ENCODE measurements around the gene HLA-E. TPM values are rescaled to one million over a fixed set of nuclear protein-coding genes. Genes with fewer than 3 reads are reported as not detected.

The HLA-E gene
- total and polyA plus RNA-seq, 10 of the 15 experiments (the other 5 are each of a cell fraction or from before 2014, with no cell fraction given): 35.1 to 483 (median 267) TPM

DNA sequence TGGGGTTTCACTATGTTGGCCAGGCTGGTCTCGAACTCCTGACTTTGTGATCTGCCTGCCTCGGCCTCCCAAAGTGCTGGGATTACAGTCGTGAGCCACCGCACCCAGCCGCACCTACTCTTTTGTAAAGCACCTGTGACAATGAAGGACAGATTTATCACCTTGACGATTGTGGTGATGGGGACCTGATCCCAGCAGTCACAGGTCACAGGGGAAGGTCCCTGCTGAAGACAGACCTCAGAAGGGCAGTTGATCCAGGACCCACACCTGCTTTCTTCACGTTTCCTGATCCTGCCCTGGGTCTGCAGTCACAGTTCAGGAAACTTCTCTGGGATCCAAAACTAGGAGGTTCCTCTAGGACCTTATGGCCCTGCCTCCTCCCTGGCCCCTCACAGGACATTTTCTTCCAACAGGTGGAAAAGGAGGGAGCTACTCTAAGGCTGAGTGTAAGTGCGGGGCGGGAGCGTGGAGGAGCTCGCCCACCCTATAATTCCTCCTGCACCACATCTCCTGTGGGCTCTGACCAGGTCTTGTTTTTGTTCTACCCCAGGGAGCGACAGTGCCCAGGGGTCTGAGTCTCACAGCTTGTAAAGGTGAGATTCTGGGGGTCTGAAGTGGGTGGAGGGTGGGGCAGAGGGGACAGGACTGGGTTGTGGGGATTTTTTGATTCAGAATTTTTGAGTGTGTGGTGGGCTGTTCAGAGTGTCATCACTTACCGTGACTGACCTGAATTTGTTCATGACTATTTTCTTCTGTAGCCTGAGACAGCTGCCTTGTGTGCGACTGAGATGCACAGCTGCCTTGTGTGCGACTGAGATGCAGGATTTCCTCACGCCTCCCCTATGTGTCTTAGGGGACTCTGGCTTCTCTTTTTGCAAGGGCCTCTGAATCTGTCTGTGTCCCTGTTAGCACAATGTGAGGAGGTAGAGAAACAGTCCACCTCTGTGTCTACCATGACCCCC lies 3.0 kb downstream of the HLA-E start:
- no peak for FAIRE-seq
- 6% methylated on average over 16 of the region's 16 CpGs for WGBS (ENCODE audit: insufficient coverage, insufficient replicate concordance, low lambda C conversion rate, missing lambda C conversion rate)
- ChIA-PET POLR2A (interaction anchor here (0.6 to 2.7 kb wide), 6 partner anchors 17 to 656 kb away, joined by 3 to 16 read pairs (median 9); no protein-coding TSS in a partner anchor), RAD21 (ENCODE audit: unreplicated experiment) (interaction anchor here (1.1 to 3.5 kb wide), 6 partner anchors 24 to 52 kb away, joined by 4 to 21 read pairs (median 6); no protein-coding TSS in a partner anchor), SMC1A (ENCODE audit: uncharacterized antibody, unreplicated experiment) (interaction anchor here (1.2 to 6.0 kb wide), 5 partner anchors 10 to 40 kb away, joined by 4 to 49 read pairs (median 14); no protein-coding TSS in a partner anchor), CTCF (interaction anchor here (0.6 to 8.0 kb wide), 13 partner anchors 8 to 695 kb away, joined by 3 to 93 read pairs (median 4); partner anchors contain the start of gene PRR3)
- peak overlapping the region; percentile 3; the same call in 1 of the 2 replicates for H3K9ac ChIP-seq (ENCODE audit: control insufficient read depth, insufficient read depth, low read length)
- no peaks in the 10 kb centered on the region for H3K9me3 ChIP-seq (replicated peaks; ENCODE audit: control insufficient read depth, insufficient read depth, low read length)
- H3K4me3 ChIP-seq: peak overlapping the region; percentile 94
- no peak overlapping the region for H3K27ac ChIP-seq (ENCODE audit: control insufficient read depth, insufficient read depth)
- peaks cover 34% of the 10 kb centered on the region for H3K79me2 ChIP-seq (ENCODE audit: control insufficient read depth, insufficient read depth, low read length)
- H4K20me1 ChIP-seq (ENCODE audit: control insufficient read depth, insufficient read depth): peaks cover 4% of the 10 kb centered on the region
- H3K27me3 ChIP-seq (replicated peaks in 1 of 2; ENCODE audit: control insufficient read depth in 2 of 2, insufficient read depth in 2 of 2, low read length in 1 of 2): no peaks in the 10 kb centered on the region
- BruUV-seq (replicated peaks): no TSS peak
- ATAC-seq: no peak
- peak overlapping the region; percentile 94 for H3K4me2 ChIP-seq (ENCODE audit: control insufficient read depth, insufficient read depth)
- peaks cover 20 to 37% of the 10 kb centered on the region in 2 experiments for H3K36me3 ChIP-seq (ENCODE audit: control insufficient read depth in 2 of 2, insufficient read depth in 2 of 2, low read length in 1 of 2)
- H3K4me1 ChIP-seq (ENCODE audit: control insufficient read depth, insufficient read depth, low read length): peaks cover 18% of the 10 kb centered on the region
- intact Hi-C loops (cut with micrococcal nuclease; ENCODE audit: unreplicated experiment): no loop called here
- in situ Hi-C loops (cut with MboI): loop anchor here (5.0 kb wide), 1 partner anchor 40 kb away; no protein-coding TSS in a partner anchor
- DNase-seq (ENCODE audit: low read depth, low spot score): no peak
- no peak overlapping the region for H2AFZ ChIP-seq (ENCODE audit: control insufficient read depth, low read depth, low read length)
- no peak for TF ChIP-seq POU2F2 (IDR thresholded peaks at IDR 0.05; ENCODE audit: borderline replicate concordance, low read depth, low read length)
- TF ChIP-seq POLR2AphosphoS5 (IDR thresholded peaks at IDR 0.05; ENCODE audit: low read length): peak; percentile 49; the same call in 1 of the 2 replicates
- TF ChIP-seq LARP7 (IDR thresholded peaks at IDR 0.05): no peak
- TF ChIP-seq, protein P1, sequence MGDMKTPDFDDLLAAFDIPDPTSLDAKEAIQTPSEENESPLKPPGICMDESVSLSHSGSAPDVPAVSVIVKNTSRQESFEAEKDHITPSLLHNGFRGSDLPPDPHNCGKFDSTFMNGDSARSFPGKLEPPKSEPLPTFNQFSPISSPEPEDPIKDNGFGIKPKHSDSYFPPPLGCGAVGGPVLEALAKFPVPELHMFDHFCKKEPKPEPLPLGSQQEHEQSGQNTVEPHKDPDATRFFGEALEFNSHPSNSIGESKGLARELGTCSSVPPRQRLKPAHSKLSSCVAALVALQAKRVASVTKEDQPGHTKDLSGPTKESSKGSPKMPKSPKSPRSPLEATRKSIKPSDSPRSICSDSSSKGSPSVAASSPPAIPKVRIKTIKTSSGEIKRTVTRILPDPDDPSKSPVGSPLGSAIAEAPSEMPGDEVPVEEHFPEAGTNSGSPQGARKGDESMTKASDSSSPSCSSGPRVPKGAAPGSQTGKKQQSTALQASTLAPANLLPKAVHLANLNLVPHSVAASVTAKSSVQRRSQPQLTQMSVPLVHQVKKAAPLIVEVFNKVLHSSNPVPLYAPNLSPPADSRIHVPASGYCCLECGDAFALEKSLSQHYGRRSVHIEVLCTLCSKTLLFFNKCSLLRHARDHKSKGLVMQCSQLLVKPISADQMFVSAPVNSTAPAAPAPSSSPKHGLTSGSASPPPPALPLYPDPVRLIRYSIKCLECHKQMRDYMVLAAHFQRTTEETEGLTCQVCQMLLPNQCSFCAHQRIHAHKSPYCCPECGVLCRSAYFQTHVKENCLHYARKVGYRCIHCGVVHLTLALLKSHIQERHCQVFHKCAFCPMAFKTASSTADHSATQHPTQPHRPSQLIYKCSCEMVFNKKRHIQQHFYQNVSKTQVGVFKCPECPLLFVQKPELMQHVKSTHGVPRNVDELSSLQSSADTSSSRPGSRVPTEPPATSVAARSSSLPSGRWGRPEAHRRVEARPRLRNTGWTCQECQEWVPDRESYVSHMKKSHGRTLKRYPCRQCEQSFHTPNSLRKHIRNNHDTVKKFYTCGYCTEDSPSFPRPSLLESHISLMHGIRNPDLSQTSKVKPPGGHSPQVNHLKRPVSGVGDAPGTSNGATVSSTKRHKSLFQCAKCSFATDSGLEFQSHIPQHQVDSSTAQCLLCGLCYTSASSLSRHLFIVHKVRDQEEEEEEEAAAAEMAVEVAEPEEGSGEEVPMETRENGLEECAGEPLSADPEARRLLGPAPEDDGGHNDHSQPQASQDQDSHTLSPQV (IDR thresholded peaks at IDR 0.05): no peak
- no peak for TF ChIP-seq FOXM1 (IDR thresholded peaks at IDR 0.05; ENCODE audit: low read depth, low read length)
- TF ChIP-seq, protein P2, sequence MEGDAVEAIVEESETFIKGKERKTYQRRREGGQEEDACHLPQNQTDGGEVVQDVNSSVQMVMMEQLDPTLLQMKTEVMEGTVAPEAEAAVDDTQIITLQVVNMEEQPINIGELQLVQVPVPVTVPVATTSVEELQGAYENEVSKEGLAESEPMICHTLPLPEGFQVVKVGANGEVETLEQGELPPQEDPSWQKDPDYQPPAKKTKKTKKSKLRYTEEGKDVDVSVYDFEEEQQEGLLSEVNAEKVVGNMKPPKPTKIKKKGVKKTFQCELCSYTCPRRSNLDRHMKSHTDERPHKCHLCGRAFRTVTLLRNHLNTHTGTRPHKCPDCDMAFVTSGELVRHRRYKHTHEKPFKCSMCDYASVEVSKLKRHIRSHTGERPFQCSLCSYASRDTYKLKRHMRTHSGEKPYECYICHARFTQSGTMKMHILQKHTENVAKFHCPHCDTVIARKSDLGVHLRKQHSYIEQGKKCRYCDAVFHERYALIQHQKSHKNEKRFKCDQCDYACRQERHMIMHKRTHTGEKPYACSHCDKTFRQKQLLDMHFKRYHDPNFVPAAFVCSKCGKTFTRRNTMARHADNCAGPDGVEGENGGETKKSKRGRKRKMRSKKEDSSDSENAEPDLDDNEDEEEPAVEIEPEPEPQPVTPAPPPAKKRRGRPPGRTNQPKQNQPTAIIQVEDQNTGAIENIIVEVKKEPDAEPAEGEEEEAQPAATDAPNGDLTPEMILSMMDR (IDR thresholded peaks at IDR 0.05 in 2 of 3, conservative IDR thresholded peaks at IDR 0.05 in 1 of 3; ENCODE audit: control insufficient read depth in 2 of 3, extremely low read depth in 1 of 3, insufficient read depth in 1 of 3, low read depth in 3 of 3, low read length in 3 of 3): no peak
- no peak for TF ChIP-seq MYB (IDR thresholded peaks at IDR 0.05; ENCODE audit: borderline replicate concordance, low read depth, low read length)
- TF ChIP-seq POLR2A (IDR thresholded peaks at IDR 0.05; ENCODE audit: low read depth, low read length): peak; percentile 60; the same call in 1 of the 2 replicates
- peak; percentile 65; the same call in 1 of the 2 replicates for TF ChIP-seq POLR2AphosphoS2 (IDR thresholded peaks at IDR 0.05; ENCODE audit: low read depth, low read length)
- no peak for TF ChIP-seq NFYB (IDR thresholded peaks at IDR 0.05; ENCODE audit: insufficient read depth, low read depth, low read length)
- no peak for TF ChIP-seq RCOR1 (conservative IDR thresholded peaks at IDR 0.05; ENCODE audit: low read depth, low read length)
- peak; percentile 25; the same call in 1 of the 2 replicates for TF ChIP-seq SMAD5 (IDR thresholded peaks at IDR 0.05; ENCODE audit: low read depth)
- no peak for TF ChIP-seq ZNF384 (IDR thresholded peaks at IDR 0.05; ENCODE audit: borderline replicate concordance, low read depth, low read length)
- TF ChIP-seq ZNF274 (IDR thresholded peaks at IDR 0.05; ENCODE audit: insufficient read depth, insufficient read length): no peak

Measured in GM12878 (cell line).